ENCODE data around the gene CAMSAP2.

The CAMSAP2 gene

DNA sequence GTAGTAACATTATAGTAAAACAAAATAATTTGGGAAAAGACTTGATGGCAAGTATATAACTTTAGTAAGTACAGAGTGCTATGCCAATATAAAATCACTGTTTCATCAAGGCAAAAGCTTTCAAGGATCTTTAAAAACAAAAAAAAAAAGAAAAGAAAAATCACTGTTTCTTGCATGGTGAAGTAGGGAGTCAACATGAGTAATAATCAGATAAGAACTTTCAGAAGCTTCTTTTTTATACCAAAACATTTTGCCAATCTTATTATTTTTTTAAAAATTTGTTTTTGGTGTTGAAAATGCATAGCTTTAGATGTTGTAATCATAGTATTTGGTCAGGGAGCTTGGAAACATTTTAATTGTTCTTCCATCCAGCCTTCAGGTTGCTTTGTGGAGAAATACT lies 37.2 kb downstream of the CAMSAP2 start:
- TF ChIP-seq, protein P1, sequence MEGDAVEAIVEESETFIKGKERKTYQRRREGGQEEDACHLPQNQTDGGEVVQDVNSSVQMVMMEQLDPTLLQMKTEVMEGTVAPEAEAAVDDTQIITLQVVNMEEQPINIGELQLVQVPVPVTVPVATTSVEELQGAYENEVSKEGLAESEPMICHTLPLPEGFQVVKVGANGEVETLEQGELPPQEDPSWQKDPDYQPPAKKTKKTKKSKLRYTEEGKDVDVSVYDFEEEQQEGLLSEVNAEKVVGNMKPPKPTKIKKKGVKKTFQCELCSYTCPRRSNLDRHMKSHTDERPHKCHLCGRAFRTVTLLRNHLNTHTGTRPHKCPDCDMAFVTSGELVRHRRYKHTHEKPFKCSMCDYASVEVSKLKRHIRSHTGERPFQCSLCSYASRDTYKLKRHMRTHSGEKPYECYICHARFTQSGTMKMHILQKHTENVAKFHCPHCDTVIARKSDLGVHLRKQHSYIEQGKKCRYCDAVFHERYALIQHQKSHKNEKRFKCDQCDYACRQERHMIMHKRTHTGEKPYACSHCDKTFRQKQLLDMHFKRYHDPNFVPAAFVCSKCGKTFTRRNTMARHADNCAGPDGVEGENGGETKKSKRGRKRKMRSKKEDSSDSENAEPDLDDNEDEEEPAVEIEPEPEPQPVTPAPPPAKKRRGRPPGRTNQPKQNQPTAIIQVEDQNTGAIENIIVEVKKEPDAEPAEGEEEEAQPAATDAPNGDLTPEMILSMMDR (IDR thresholded peaks at IDR 0.05): no peak

DNA sequence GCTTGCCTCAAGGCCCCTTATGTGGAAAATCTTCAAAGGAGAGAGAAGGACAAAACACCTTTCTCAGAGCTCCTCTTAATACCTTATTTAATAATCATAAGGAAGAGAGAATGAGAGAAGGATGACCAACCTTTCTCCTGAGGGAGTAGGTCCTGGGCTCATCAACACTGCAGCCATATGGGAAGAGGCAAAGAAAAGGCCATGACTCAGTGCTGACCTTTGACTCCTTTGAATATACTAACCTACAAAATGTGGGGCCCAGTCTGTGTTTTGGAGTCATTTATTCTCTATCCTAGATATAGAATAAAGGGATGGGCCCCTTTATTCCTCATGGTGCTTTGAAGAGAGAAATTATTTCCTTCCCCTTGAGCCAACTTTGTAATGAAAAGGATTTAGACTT lies 38.3 kb downstream of the CAMSAP2 start:
- TF ChIP-seq, protein P1 (IDR thresholded peaks at IDR 0.05): no peak

DNA sequence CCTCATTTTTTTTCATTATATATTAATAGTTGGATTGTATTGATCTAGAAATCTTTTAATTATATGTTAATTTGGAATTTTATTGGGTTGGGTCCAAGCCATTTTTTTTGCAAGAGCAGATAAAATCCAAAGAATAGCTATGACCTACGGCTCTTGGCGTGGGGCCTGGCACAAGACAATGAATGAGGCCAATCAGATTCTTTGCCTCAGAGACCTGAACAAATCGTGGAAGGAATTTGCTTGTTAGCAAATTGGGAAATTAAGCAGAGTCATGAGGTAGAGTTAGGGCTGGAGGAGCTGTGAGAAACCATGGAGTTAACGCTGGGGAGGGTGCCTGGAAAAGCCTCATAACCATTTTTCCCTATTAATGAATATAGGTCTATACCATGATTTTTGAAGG lies 40.1 kb downstream of the CAMSAP2 start:
- TF ChIP-seq, protein P1 (IDR thresholded peaks at IDR 0.05): no peak

DNA sequence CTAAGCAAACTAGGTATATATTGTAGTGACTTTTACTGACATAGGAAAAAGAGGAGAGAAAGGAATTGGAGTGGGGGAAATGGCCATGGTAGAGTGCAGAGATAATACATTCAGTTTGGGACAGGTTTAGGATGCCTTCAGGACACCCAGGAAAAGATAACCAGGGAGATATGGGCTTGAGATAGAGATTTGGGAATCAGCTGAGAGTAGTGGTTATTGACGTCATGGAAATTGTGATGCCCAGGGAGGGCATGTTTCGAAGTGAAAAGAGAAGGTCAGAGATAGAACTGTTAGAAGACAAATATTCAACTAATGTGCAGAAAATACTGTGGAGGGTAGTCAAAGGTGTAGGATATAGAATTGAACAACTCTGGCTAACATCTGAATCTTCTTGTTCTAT lies 40.6 kb downstream of the CAMSAP2 start:
- TF ChIP-seq, protein P1 (IDR thresholded peaks at IDR 0.05): no peak

DNA sequence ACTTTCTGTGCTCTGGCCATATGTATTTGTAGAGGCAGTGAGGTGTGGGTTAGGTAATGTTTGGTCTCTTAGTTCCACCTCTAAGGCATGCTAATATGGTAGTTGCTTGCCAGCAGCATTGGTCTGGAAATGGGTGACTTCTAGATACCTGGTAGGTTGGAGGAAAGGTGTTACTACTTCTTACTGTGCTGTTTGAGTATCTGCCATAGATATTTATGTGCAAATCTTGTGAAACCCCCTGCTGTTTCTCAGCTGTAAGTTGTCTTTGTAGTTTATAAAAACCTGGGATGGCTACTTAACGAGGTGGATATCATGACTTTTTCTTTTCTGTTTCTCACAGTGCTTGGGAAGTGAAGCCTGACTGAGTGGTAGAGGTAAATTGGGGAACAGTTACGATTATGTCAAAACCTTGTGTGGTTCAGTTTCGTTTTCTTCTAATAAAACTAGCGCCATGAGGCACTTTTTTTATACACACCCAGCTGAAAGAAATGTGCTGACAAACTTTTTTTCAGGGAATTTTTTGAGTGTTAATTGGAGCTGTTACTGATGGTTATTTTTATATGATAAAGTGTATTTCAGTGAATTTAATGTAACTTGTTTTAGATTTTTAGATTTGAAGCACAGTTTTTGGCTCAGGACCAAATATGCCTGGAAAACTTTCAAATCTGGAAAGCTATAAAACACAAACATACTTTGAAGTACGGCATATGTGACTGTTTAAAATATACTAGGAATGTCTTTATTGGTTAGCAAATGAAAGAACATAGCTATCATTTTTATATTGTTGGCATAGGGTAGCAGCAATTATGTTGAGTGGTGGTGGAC lies 42.1 kb downstream of the CAMSAP2 start:
- TF ChIP-seq, protein P1 (IDR thresholded peaks at IDR 0.05): no peak

DNA sequence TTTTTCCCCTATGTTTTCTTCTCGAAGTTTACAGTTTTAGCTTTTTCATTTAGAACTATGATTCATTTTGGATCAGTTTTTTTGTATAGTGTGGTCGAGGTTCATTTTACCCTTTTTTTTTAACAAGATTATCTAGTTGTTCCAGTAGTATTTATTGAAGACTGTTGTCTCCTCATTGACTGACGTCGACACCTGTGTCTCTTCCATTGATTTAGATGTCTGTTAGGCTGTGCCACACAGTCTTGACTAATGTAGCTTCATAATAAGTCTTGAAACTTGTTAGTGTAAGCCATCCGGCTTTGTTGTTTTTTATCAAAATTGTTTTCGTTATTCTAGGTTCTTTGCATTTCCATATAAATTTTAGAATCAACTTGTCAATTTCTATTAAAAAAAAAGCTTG lies 45.2 kb downstream of the CAMSAP2 start:
- TF ChIP-seq, protein P1 (IDR thresholded peaks at IDR 0.05): no peak

DNA sequence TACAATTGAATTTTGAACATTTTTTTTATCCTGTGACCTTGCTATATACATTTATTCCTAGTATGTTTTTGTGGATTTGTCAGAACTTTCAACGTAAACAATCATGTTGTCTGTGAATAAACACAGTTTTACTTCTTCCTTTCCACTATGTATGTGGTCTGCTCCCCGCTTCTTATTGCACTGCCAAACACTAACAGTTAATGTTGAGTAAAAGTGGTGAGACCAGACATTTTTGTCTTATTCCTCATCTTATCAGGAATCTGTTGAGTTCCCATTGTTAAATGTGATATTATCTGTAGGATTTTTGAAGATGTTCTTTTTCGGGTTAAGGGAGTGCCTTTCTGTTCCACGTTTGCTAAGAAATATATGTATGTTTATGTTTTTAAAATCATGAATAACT lies 45.9 kb downstream of the CAMSAP2 start:
- TF ChIP-seq, protein P1 (IDR thresholded peaks at IDR 0.05): no peak

All from LNCAP (cell line).